ACC112 (cell line): Measurements from ENCODE around the gene RAD51B.
A peak's percentile ranks its signal among the peaks of the same experiment; 100 is the strongest.
"Not testable (repeated sequence)": the region's sequence is repeated elsewhere in the genome, so short reads cannot be mapped to it uniquely, and the experiment has no call there.

Experiments
- H2AFZ ChIP-seq: fragments of 200-600 bp; sonication (generic); one replicate; pipeline ENCODE4 v1.6.0; 2017; ENCODE audit warnings: antibody characterized with exemption, low read length; ENCODE audit not compliant: unreplicated experiment
- H3K27ac ChIP-seq: fragments of 200-600 bp; sonication (generic); 2 replicates; pipeline ENCODE4 v1.5.1; 2014; ENCODE audit warnings: low read depth, mild to moderate bottlenecking, antibody characterized with exemption, low read length, moderate library complexity
- H3K27me3 ChIP-seq: fragments of 200-600 bp; sonication (generic); 2 replicates; pipeline ENCODE4 v1.6.1; 2014; ENCODE audit warnings: mild to moderate bottlenecking, antibody characterized with exemption, low read length, moderate library complexity, mixed read lengths; ENCODE audit not compliant: insufficient read depth
- H3K36me3 ChIP-seq: fragments of 200-600 bp; sonication (generic); 2 replicates; pipeline ENCODE4 v1.6.1; 2016; ENCODE audit warnings: mild to moderate bottlenecking, antibody characterized with exemption, low read length, moderate library complexity, mixed read lengths; ENCODE audit not compliant: insufficient read depth
- H3K4me1 ChIP-seq: fragments of 200-600 bp; sonication (generic); one replicate; pipeline ENCODE4 v1.6.1; 2016; ENCODE audit warnings: low read length, mixed read lengths; ENCODE audit not compliant: insufficient read depth, unreplicated experiment, control insufficient read depth
- H3K4me3 ChIP-seq: fragments of 200-600 bp; sonication (generic); 2 replicates; pipeline ENCODE4 v1.5.1; 2014; ENCODE audit warnings: mild to moderate bottlenecking, low read depth, low read length
- H3K79me2 ChIP-seq: fragments of 200-600 bp; sonication (generic); one replicate; pipeline ENCODE4 v1.6.0; 2016; ENCODE audit warnings: low read length; ENCODE audit not compliant: control insufficient read depth, unreplicated experiment, insufficient read depth

RAD51B gene

DNA sequence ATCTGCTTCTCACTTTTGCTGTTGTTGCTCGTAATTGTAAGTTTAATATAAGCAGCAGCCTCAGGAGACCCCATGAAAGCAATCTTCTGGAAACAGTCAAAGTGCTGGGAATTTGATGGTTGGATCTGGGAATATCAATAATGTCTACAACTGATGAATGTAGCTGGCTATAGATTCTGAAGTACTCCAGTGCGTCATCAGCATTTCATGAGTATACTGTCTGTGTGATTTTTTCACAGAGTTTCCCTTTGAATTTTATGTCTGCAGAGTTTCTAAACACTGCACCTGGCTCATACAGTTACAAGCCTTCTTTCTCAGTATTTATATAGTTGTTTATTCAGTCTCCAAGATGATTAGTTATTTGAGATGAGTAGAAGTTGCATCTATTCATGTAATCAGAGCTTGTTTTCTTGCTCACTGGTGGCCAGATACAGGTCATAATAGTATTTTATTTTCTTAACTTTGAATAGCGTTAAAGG lies 222.3 kb downstream of the RAD51B start:
- H3K27ac ChIP-seq: no peak overlapping the region
- no peaks in the 10 kb centered on the region for H3K4me1 ChIP-seq
- H3K4me3 ChIP-seq: no peak overlapping the region
- H3K79me2 ChIP-seq: no peaks in the 10 kb centered on the region
- no peak overlapping the region for H2AFZ ChIP-seq
- no peaks in the 10 kb centered on the region for H3K36me3 ChIP-seq
- H3K27me3 ChIP-seq: no peaks in the 10 kb centered on the region

DNA sequence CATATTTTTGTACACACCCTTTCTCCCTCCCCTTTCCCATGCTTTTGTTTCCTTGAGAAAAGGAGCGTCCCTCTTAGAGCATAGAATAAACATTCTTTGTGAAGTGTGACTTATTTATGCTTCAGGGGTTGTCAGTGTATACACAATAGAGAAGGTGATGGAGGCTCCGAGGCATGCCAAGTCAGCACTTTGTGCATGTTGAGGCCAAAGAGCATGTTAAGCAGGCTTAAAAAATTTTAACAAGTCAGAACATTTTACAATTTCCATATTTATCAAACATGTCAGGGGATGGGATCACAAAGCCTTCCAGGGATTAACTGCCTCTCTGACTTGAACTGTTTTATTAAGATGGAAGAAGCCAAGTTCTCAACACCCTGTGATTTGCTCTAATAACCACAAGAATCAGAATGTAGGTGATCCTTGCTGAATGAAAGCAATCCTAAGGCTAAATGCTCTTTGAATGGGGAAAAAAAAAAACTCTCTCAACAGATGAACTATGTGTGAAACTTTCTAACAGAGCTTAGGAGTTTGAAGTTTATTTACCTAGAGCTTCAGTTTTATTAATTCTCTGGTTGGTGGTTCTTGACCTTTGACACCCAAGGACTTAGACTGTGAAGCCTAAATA lies 223.1 kb downstream of the RAD51B start:
- Histone ChIP-seq H3K4me3 (no peak overlapping the region), H3K27me3 (no peaks in the 10 kb centered on the region), H2AFZ (no peak overlapping the region), H3K36me3 (no peaks in the 10 kb centered on the region), H3K27ac (no peak overlapping the region), H3K79me2 (no peaks in the 10 kb centered on the region), H3K4me1 (no peaks in the 10 kb centered on the region)

DNA sequence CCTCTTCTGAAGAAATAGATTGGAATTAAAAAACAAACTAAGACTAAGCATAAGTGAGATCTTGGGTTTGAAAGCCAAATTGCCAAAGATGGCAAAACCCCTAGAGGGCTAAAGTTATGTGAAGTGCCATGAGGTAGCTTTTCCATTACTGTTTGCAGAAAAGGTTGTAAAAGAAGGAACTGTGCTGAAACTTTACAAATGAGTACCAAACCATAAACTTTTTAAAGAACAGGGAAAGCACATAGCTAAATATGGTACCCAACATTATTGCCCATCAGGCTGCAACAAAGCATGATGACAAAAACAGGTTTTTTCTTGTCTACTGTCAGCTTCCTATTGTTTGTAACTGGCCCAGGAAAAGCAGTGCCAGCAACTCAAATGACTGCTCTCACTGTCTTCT lies 224.2 kb downstream of the RAD51B start:
- H3K4me1 ChIP-seq: no peaks in the 10 kb centered on the region
- no peaks in the 10 kb centered on the region for H3K27me3 ChIP-seq
- H3K4me3 ChIP-seq: no peak overlapping the region
- H3K27ac ChIP-seq: no peak overlapping the region
- no peaks in the 10 kb centered on the region for H3K36me3 ChIP-seq
- H2AFZ ChIP-seq: no peak overlapping the region
- no peaks in the 10 kb centered on the region for H3K79me2 ChIP-seq

DNA sequence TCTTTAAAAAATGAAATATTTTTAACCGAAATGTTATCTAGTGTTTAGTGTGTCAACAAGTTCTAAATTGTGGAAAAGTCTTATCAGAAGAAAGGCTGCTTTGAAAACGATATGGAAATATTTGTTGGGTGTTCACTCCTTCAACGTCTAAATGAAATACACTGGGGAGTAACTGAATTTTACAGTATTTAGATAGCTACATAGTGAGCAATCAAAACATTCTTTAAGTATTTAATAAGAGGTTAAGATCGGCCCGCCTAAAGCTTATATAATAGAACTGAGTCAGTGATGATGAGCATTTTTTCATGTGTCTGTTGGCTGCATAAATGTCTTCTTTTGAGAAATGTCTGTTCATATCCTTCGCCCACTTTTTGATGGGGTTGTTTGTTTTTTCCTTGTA lies 228.3 kb downstream of the RAD51B start:
- no peaks in the 10 kb centered on the region for H3K4me1 ChIP-seq
- H3K36me3 ChIP-seq: no peaks in the 10 kb centered on the region
- H3K27me3 ChIP-seq: no peaks in the 10 kb centered on the region
- no peaks in the 10 kb centered on the region for H3K79me2 ChIP-seq
- peak overlapping the region; percentile 58 for H3K4me3 ChIP-seq
- H2AFZ ChIP-seq: peak overlapping the region; percentile 64
- peak overlapping the region; percentile 46 for H3K27ac ChIP-seq

- not testable (repeated sequence) for H3K79me2 ChIP-seq, H3K27me3 ChIP-seq, H3K4me1 ChIP-seq, H3K27ac ChIP-seq, H3K4me3 ChIP-seq, H2AFZ ChIP-seq, H3K36me3 ChIP-seq
Measured at GRCh38 chr14:68048815-68049214, 229.2 kb downstream of the RAD51B start.

DNA sequence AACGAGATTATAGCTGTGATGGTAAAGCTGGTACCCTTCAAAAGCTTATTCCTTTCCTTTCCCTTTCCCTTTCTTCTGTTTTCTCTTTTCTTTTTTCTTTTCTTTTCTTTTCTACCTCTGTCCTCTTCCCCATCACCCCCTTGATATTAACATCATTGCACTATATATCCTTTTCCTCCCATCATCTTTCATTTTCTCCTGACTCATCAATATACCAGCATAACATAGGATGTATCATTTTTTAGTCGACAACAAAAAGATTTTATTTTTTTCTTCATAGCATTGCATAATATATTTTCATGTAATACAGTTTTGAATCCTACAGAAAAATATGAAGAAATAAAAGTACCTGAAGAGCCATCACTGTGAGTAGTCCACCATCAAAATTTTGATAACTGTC lies 230.6 kb downstream of the RAD51B start:
- no peaks in the 10 kb centered on the region for H3K4me1 ChIP-seq
- no peaks in the 10 kb centered on the region for H3K36me3 ChIP-seq
- no peak overlapping the region for H2AFZ ChIP-seq
- no peaks in the 10 kb centered on the region for H3K79me2 ChIP-seq
- H3K4me3 ChIP-seq: no peak overlapping the region
- H3K27ac ChIP-seq: no peak overlapping the region
- H3K27me3 ChIP-seq: no peaks in the 10 kb centered on the region

GRCh38 chr14:68051146-68051545 lies 231.6 kb downstream of the RAD51B start:
- Histone ChIP-seq H3K27ac (no peak overlapping the region), H3K4me3 (no peak overlapping the region), H3K27me3 (no peaks in the 10 kb centered on the region), H3K4me1 (no peaks in the 10 kb centered on the region), H2AFZ (no peak overlapping the region), H3K36me3 (no peaks in the 10 kb centered on the region), H3K79me2 (no peaks in the 10 kb centered on the region)

GRCh38 chr14:68060198-68060597 lies 240.6 kb downstream of the RAD51B start:
- Histone ChIP-seq H2AFZ (no peak overlapping the region), H3K79me2 (no peaks in the 10 kb centered on the region), H3K4me3 (no peak overlapping the region), H3K27me3 (no peaks in the 10 kb centered on the region), H3K4me1 (no peaks in the 10 kb centered on the region), H3K36me3 (no peaks in the 10 kb centered on the region), H3K27ac (no peak overlapping the region)

DNA sequence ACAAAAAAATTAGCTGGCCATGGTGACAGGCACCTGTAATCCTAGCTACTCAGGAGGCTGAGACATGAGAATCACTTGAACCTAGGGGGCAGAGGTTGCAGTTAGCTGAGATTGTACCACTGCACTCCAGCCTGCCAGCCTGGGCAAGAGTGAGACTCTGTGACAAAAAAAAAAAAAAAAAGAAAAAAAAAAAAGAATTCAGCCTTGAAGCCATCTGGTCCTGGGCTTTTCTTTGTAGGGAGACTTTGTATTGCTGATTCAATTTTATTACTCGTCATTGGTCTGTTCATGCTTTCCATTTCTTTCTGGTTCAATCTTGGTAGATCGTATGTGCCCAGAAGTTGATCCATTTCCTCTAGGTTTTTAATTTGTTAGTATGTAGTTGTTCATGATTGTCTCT lies 243.1 kb downstream of the RAD51B start:
- Histone ChIP-seq H2AFZ (no peak overlapping the region), H3K79me2 (no peaks in the 10 kb centered on the region), H3K4me1 (no peaks in the 10 kb centered on the region), H3K4me3 (no peak overlapping the region), H3K36me3 (no peaks in the 10 kb centered on the region), H3K27ac (no peak overlapping the region), H3K27me3 (no peaks in the 10 kb centered on the region)

DNA sequence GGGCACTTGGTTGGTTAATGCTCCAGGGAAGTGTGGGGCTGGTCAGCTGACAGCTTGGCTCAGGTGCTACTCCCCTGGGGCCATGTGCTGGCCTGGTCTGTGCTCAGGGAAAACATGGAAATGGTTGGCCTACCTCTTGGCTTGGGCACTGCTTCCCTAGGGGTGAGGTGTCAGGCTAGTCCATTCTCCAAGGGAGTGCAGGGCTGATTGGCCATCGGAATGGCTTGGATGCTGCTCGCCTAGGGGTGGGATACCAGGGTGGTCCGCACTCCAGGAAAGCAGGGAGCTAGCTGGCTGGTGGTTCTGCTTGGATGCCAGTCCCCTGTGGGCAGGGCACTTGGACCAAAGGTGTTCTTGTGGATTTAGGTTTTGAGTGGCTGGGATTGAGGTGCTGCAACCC lies 245.7 kb downstream of the RAD51B start:
- Histone ChIP-seq H3K79me2 (no peaks in the 10 kb centered on the region), H3K4me1 (no peaks in the 10 kb centered on the region), H3K27me3 (no peaks in the 10 kb centered on the region), H3K36me3 (no peaks in the 10 kb centered on the region), H2AFZ (no peak overlapping the region), H3K27ac (no peak overlapping the region), H3K4me3 (no peak overlapping the region)

GRCh38 chr14:68074765-68075381 lies 255.3 kb downstream of the RAD51B start:
- Histone ChIP-seq H3K4me3 (no peak overlapping the region), H3K36me3 (peaks cover 11% of the 10 kb centered on the region; the same call in 1 of the 2 replicates), H2AFZ (no peak overlapping the region)

More at GRCh38 chr14:68074765-68075381, 255.3 kb downstream of the RAD51B start:
- no peaks in the 10 kb centered on the region for H3K27me3 ChIP-seq
- no peaks in the 10 kb centered on the region for H3K79me2 ChIP-seq
- peaks cover 9% of the 10 kb centered on the region for H3K4me1 ChIP-seq
- H3K27ac ChIP-seq: no peak overlapping the region
